Stomach (tissue), 9 donors: Measurements from ENCODE around the gene TMEM164. TPM values are rescaled to one million over a fixed set of nuclear protein-coding genes. Genes with fewer than 3 reads are reported as not detected.

Source experiments
- DNase-seq, 2 donors: peaks; one replicate each; pipeline versions ENCODE4 v3.0.0 to v3.0.0-alpha.2; 2013 to 2019
- H3K27ac ChIP-seq, 5 donors: fragments of 200-600 bp in 4 of 5; sonication (generic) in 4 of 5; one replicate each; pipeline ENCODE4 v1.5.1; 2013 to 2019; ENCODE audit warnings: mild to moderate bottlenecking in 1 of 5, moderate library complexity in 1 of 5
- H3K27me3 ChIP-seq, 3 donors: fragments of 200-600 bp; sonication (generic); one replicate each; pipeline ENCODE4 v1.5.1; 2017 to 2019; ENCODE audit warnings: mixed run types in 1 of 3
- H3K36me3 ChIP-seq, 4 donors: fragments of 200-600 bp; sonication (generic); 1 replicate in 3 of 4; 2 replicates in 1 of 4; pipeline ENCODE4 v1.5.1; 2016 to 2019
- H3K4me1 ChIP-seq, 4 donors: fragments of 200-600 bp; sonication (generic); one replicate each; pipeline ENCODE4 v1.5.1; 2016 to 2019
- H3K4me3 ChIP-seq, 4 donors: fragments of 200-600 bp; sonication (generic) in 3 of 4; one replicate each; pipeline ENCODE4 v1.5.1; 2016 to 2019; ENCODE audit warnings: mild to moderate bottlenecking in 1 of 4
- H3K9me3 ChIP-seq, 4 donors: fragments of 200-600 bp; sonication (generic); one replicate each; pipeline ENCODE4 v1.5.1; 2016 to 2019
- CTCF ChIP-seq, 7 experiments: fragments of 450-650 bp in 4 of 7; fragments of 200-600 bp in 3 of 7; sonication (generic) in 3 of 7; IDR thresholded peaks; one replicate each; pipeline ENCODE4 v1.5.1; 2016 to 2019; ENCODE audit warnings: antibody characterized with exemption in 7 of 7, control low read depth in 2 of 7, mild to moderate bottlenecking in 1 of 7
- EP300 ChIP-seq: sonication (generic); formaldehyde crosslinking; IDR thresholded peaks from one replicate; pipeline ENCODE4 v1.6.1; 2017; ENCODE audit warnings: antibody characterized with exemption
- POLR2A ChIP-seq, 4 donors: fragments of 450-650 bp; IDR thresholded peaks; one replicate each; pipeline ENCODE4 v1.6.1; 2016; ENCODE audit warnings: antibody characterized with exemption in 4 of 4, control low read depth in 2 of 4, mild to moderate bottlenecking in 1 of 4, moderate library complexity in 1 of 4
- POLR2AphosphoS5 ChIP-seq, 3 donors: sonication (generic); formaldehyde crosslinking; IDR thresholded peaks; one replicate each; pipeline ENCODE4 v1.6.1; 2016; ENCODE audit warnings: antibody characterized with exemption in 3 of 3
- WGBS, 5 donors: extraction: QIAGEN DNeasy Blood & Tissue Kit in 3 of 5; methylation state at CpG; one replicate each; pipeline versions ENCODE4 v1.1.5 to v1.1.7; 2013 to 2018; 5-methylcytosine and 5-hydroxymethylcytosine counted together
- intact Hi-C: fragments of 100-400 bp; cut with DNase I; formaldehyde crosslinking; loops from one replicate; pipeline ENCODE4 v1.15.1; 2023; ENCODE audit warnings: low total_unique reads
- polyA plus RNA-seq, 3 donors: library from polyadenylated mRNA; stranded (reverse); fragments of 200-250 nt; gene quantifications; one replicate each; pipeline ENCODE4 v1.2.3, GENCODE V29; 2013
- total RNA-seq, 5 donors: library from RNA; depleted of rRNA; stranded (reverse); fragments of >200 nt; gene quantifications; one replicate each; pipeline versions ENCODE4 v1.1.0 to v1.2.3, GENCODE V29; 2014 to 2016
- donor health status: healthy with polysubstance abuse.
- donor health status: Bipolar disorder and iron deficiency.
- donor health status: healthy.

TMEM164 gene
- total and polyA plus RNA-seq, 8 donors: 4.9 to 29.7 (median 11.6) TPM

- peaks cover 0 to 8% (median 4%) of the 10 kb centered on the region in 4 donors for H3K4me1 ChIP-seq
- TF ChIP-seq CTCF (IDR thresholded peaks at IDR 0.05) (no peak), POLR2A (IDR thresholded peaks at IDR 0.05) (no peak), POLR2AphosphoS5 (IDR thresholded peaks at IDR 0.05) (no peak), EP300 (no peak)
- no peaks in the 10 kb centered on the region for H3K36me3 ChIP-seq
- no peaks in the 10 kb centered on the region for H3K9me3 ChIP-seq
- H3K27me3 ChIP-seq: no peaks in the 10 kb centered on the region
- H3K4me3 ChIP-seq: no peak overlapping the region
- H3K27ac ChIP-seq: no peak overlapping the region
- 75 to 100% (median 88%) methylated on average over 1 of the region's 1 CpG for WGBS, 5 donors
- intact Hi-C loops: no loop called here
- no peak for DNase-seq
Measured at GRCh38 chrX:110214684-110215083, 211.8 kb downstream of the TMEM164 start.

- no peak for DNase-seq
- intact Hi-C loops: no loop called here
- H3K9me3 ChIP-seq: no peaks in the 10 kb centered on the region
- H3K4me3 ChIP-seq: no peak overlapping the region
- H3K4me1 ChIP-seq: peaks cover 0 to 8% (median 4%) of the 10 kb centered on the region in 4 donors
- H3K36me3 ChIP-seq: no peaks in the 10 kb centered on the region
- WGBS, 5 donors: 57 to 95% (median 71%) methylated on average over 1 of the region's 1 CpG
- no peaks in the 10 kb centered on the region for H3K27me3 ChIP-seq
- H3K27ac ChIP-seq: no peak overlapping the region
- TF ChIP-seq EP300 (no peak), POLR2AphosphoS5 (IDR thresholded peaks at IDR 0.05) (no peak), CTCF (IDR thresholded peaks at IDR 0.05) (no peak), POLR2A (IDR thresholded peaks at IDR 0.05) (no peak)
Measured at GRCh38 chrX:110215411-110215810, 212.5 kb downstream of the TMEM164 start.

DNA sequence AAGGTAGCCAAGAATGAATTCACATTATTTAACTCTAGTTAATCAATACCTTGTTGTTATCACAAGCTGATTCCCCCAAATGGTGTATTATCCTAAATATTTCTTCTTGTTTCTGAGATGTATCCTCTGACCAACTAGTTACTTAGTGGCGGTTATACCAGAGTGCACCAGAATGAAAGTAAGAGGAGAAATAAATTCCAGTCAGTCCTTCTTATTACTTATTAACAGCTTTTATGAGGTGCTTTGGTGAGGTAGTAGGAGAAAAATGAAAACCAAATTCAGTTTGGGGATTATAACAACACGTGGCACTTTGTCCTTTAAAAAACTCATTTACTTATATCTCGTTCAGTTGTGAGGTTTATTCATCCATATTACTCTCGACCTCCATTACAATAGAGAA is 213.1 kb downstream of the TMEM164 start:
- no peak overlapping the region for H3K4me3 ChIP-seq
- no peak for DNase-seq
- no peaks in the 10 kb centered on the region for H3K9me3 ChIP-seq
- H3K4me1 ChIP-seq: peaks cover 0 to 8% (median 4%) of the 10 kb centered on the region in 4 donors
- intact Hi-C loops: no loop called here
- WGBS, 5 donors: 70 to 94% (median 84%) methylated on average over 4 of the region's 4 CpGs
- H3K27ac ChIP-seq: no peak overlapping the region
- no peaks in the 10 kb centered on the region for H3K36me3 ChIP-seq
- TF ChIP-seq EP300: no peak
- TF ChIP-seq POLR2A (IDR thresholded peaks at IDR 0.05): no peak
- TF ChIP-seq POLR2AphosphoS5 (IDR thresholded peaks at IDR 0.05): no peak
- no peak for TF ChIP-seq CTCF (IDR thresholded peaks at IDR 0.05)
- no peaks in the 10 kb centered on the region for H3K27me3 ChIP-seq

GRCh38 chrX:110218591-110218990 is 215.7 kb downstream of the TMEM164 start:
- no peak for DNase-seq
- WGBS, 5 donors: 67 to 92% (median 80%) methylated on average over 2 of the region's 2 CpGs
- no peaks in the 10 kb centered on the region for H3K36me3 ChIP-seq

More at GRCh38 chrX:110218591-110218990, 215.7 kb downstream of the TMEM164 start:
- no peaks in the 10 kb centered on the region for H3K27me3 ChIP-seq
- peaks cover 0 to 8% (median 4%) of the 10 kb centered on the region in 4 donors for H3K4me1 ChIP-seq
- no peaks in the 10 kb centered on the region for H3K9me3 ChIP-seq
- no peak overlapping the region for H3K27ac ChIP-seq
- TF ChIP-seq EP300: no peak
- no peak for TF ChIP-seq CTCF (IDR thresholded peaks at IDR 0.05)
- no peak for TF ChIP-seq POLR2A (IDR thresholded peaks at IDR 0.05)
- TF ChIP-seq POLR2AphosphoS5 (IDR thresholded peaks at IDR 0.05): no peak
- intact Hi-C loops: no loop called here
- no peak overlapping the region for H3K4me3 ChIP-seq
